Spleen (tissue), 11 donors: Measurements from ENCODE around the gene ADAP1. TPM values are rescaled to one million over a fixed set of nuclear protein-coding genes. Genes with fewer than 3 reads are reported as not detected.

Experiments used
- DNase-seq: peaks from one replicate; pipeline ENCODE4 v3.0.0-alpha.2; 2020
- H3K27ac ChIP-seq, 8 donors: fragments of 200-600 bp; sonication (generic) in 7 of 8; 1 replicate in 4 of 8; 2 replicates in 4 of 8; pipeline versions ENCODE4 v1.5.0 to v1.8.0; 2016 to 2021; ENCODE audit warnings: inconsistent platforms in 4 of 8, mild to moderate bottlenecking in 4 of 8, moderate library complexity in 1 of 8
- H3K27me3 ChIP-seq, 7 donors: fragments of 200-600 bp; sonication (generic) in 6 of 7; replicated peaks in 1 of 7; 1 replicate in 4 of 7; 2 replicates in 3 of 7; pipeline versions ENCODE4 v1.5.0 to v1.8.0; 2016 to 2021; ENCODE audit warnings: inconsistent platforms in 3 of 7, mild to moderate bottlenecking in 1 of 7
- H3K36me3 ChIP-seq, 6 donors: fragments of 200-600 bp; sonication (generic) in 5 of 6; 1 replicate in 4 of 6; 2 replicates in 2 of 6; pipeline versions ENCODE4 v1.5.0 to v1.8.0; 2016 to 2021; ENCODE audit warnings: inconsistent platforms in 2 of 6
- H3K4me1 ChIP-seq, 6 donors: fragments of 200-600 bp; sonication (generic) in 5 of 6; 1 replicate in 3 of 6; 2 replicates in 3 of 6; pipeline versions ENCODE4 v1.5.0 to v1.8.0; 2016 to 2021; ENCODE audit warnings: inconsistent platforms in 3 of 6
- H3K4me3 ChIP-seq, 8 donors: fragments of 200-600 bp; sonication (generic) in 7 of 8; 1 replicate in 4 of 8; 2 replicates in 4 of 8; pipeline versions ENCODE4 v1.5.0 to v1.8.0; 2016 to 2021; ENCODE audit warnings: inconsistent platforms in 4 of 8, mild to moderate bottlenecking in 4 of 8, moderate library complexity in 2 of 8
- H3K9me3 ChIP-seq, 8 donors: fragments of 200-600 bp; sonication (generic) in 7 of 8; 1 replicate in 4 of 8; 2 replicates in 4 of 8; pipeline versions ENCODE4 v1.5.0 to v1.8.0; 2016 to 2021; ENCODE audit warnings: inconsistent platforms in 4 of 8
- CTCF ChIP-seq, 11 experiments: fragments of 200-600 bp in 7 of 11; fragments of 450-650 bp in 4 of 11; sonication (generic) in 4 of 11; IDR thresholded peaks in 8 of 11; conservative IDR thresholded peaks in 3 of 11; 1 replicate in 7 of 11; 2 replicates in 4 of 11; pipeline versions ENCODE4 v1.4.0 to v1.8.0; 2016 to 2021; ENCODE audit warnings: antibody characterized with exemption in 11 of 11, inconsistent platforms in 4 of 11, mild to moderate bottlenecking in 1 of 11
- POLR2A ChIP-seq, 3 donors: fragments of 450-650 bp; IDR thresholded peaks; one replicate each; pipeline ENCODE4 v1.5.1; 2017; ENCODE audit warnings: antibody characterized with exemption in 3 of 3, mild to moderate bottlenecking in 1 of 3
- POLR2AphosphoS5 ChIP-seq, 3 donors: sonication (generic); formaldehyde crosslinking; IDR thresholded peaks; one replicate each; pipeline ENCODE4 v1.5.1; 2017; ENCODE audit warnings: antibody characterized with exemption in 3 of 3
- WGBS, 5 donors: extraction: QIAGEN DNeasy Blood & Tissue Kit in 3 of 5; methylation state at CpG; one replicate each; pipeline versions ENCODE4 v1.1.5 to v1.1.7; 2013 to 2018; 5-methylcytosine and 5-hydroxymethylcytosine counted together
- intact Hi-C: fragments of 100-400 bp; cut with DNase I; formaldehyde crosslinking; loops from one replicate; pipeline ENCODE4 v1.15.0; 2023; ENCODE audit warnings: low total_unique reads
- polyA plus RNA-seq, 3 donors: library from polyadenylated mRNA; stranded (reverse); fragments of 200-250 nt; gene quantifications; one replicate each; pipeline ENCODE4 v1.2.1, GENCODE V29; 2013
- total RNA-seq, 7 donors: library from RNA; depleted of rRNA in 3 of 7; stranded (reverse); fragments of >200 nt in 3 of 7; fragmentation: NEBNext Ultra II Directional in 4 of 7; extraction: Animal tissue kit (Norgen Biotek cat#: 25700) in 4 of 7; gene quantifications; one replicate each; pipeline versions ENCODE4 v1.1.0 to v1.2.1, GENCODE V29; 2016 to 2021
- donor health status: healthy with polysubstance abuse.
- donor health status: DM: no; HTN: no; CAD: no; lungs with moderate emphysema.
- donor health status: DM: no; HTN: no; CAD: no.
- donor health status: Bipolar disorder and iron deficiency.
- donor health status: healthy.
- donor health status: DM: no; HTN: no; CAD: no.
- donor health status: DM: yes; HTN: yes; CAD: no.

Gene ADAP1
- total and polyA plus RNA-seq, 10 donors: 8.7 to 38.6 (median 22.7) TPM

DNA sequence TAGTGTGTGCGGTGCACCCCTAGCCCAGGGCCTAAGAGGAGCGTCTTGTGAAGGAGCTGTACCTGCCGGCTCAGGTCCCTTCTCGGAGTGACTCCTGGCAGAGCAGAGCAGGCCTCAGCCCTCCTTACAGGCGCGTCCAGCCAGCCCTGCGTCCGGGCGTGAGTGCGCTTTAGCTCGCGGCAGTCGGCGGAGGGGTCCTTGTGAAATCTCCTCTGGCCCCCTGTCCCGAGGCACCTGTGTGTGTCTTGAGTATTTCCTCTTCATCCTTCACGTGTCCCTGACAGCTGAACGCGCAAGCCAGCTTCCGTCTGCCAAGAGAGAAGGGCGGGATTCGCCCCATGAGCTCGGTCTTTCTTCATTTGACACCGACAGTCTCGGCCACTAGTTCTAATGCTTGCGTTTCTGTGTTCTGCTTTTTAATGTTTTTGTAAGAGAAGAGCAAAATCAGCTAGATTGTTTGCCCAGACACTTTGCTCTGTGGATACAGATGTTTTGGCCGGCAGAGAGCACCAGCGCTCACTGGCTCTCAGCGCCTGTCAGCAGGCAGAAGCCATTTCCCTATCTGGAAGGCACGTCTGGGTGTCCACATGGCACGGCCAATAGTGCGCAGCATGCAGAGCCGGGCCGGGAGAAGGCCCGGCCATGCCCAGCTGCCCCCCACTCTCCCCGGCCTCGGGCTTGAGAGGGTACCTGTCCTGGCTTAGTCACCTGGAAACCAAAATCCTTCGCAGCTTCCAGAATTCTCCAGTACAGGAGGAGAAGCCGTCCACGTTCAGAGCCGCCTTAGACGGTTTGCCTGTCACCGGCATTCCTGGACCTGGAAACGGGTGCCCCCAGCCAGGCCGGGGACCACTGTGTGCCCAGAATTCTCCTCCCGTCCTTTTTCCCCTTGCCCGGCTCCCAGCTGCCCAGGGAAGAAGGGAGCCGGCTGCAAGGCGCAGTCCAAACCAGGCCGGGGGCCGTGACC, 71.1 kb downstream of the ADAP1 start:
- H3K4me3 ChIP-seq: no peak overlapping the region
- 79 to 85% (median 84%) methylated on average over 49 to 50 of the region's 50 CpGs for WGBS, 5 donors

DNA sequence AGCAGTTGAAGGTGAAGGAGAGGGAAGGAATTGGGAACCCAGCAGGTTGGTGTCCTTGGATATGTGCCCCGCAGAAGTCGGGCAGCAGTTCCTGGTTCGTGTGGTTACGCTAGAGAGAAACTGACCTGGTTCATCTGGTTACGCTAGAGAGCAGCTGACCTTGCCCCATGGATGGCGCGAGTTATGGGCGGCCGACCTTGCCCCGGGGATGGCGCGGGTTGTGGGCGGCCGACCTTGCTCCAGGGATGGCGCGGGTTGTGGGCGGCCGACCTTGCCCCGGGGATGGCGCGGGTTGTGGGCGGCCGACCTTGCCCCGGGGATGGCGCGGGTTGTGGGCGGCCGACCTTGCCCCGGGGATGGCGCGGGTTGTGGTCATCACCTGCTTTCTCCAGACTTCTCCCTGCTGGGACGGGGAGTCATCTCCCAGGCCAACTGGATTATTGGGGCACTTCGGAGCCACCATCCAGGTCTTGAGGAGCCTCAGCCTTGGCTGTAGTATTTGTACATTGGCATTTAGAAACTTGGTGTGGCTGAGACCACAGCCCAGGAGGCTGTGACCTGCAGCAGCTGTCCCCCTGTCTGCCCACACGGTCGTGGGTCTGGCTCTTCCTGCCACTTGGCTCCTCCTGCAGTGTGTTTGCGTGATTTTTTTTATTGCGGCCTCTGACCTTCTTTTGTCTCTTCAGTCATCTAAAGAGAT, 72.0 kb downstream of the ADAP1 start:
- Histone ChIP-seq H3K4me1 (peaks cover 27 to 88% (median 68%) of the 10 kb centered on the region in 6 donors), H3K36me3 (peaks cover 0 to 60% (median 15%) of the 10 kb centered on the region in 6 donors), H3K9me3 (no peaks in the 10 kb centered on the region), H3K27me3 (no peaks in the 10 kb centered on the region), H3K4me3 (no peak overlapping the region), H3K27ac (no peak overlapping the region)
- peak in 1 of 3 donors; percentile 12 for TF ChIP-seq POLR2AphosphoS5 (IDR thresholded peaks at IDR 0.05)
- no peak for TF ChIP-seq POLR2A (IDR thresholded peaks at IDR 0.05)
- WGBS, 5 donors: 88 to 92% (median 89%) methylated on average over 31 to 37 of the region's 37 CpGs
- intact Hi-C loops: no loop called here
- peak; percentile 68 for DNase-seq

More for the DNA sequence above, 71.1 kb downstream of the ADAP1 start:
- peak; percentile 68 for DNase-seq
- no peaks in the 10 kb centered on the region for H3K9me3 ChIP-seq
- H3K36me3 ChIP-seq: peaks cover 0 to 68% (median 23%) of the 10 kb centered on the region in 6 donors
- no peak for TF ChIP-seq POLR2A (IDR thresholded peaks at IDR 0.05)
- peak in 1 of 3 donors; percentile 11 for TF ChIP-seq POLR2AphosphoS5 (IDR thresholded peaks at IDR 0.05)
- TF ChIP-seq CTCF (IDR thresholded peaks at IDR 0.05 in 8 of 11, conservative IDR thresholded peaks at IDR 0.05 in 3 of 11): no peak
- no peaks in the 10 kb centered on the region for H3K27me3 ChIP-seq
- intact Hi-C loops: no loop called here
- peaks cover 21 to 86% (median 59%) of the 10 kb centered on the region in 6 donors for H3K4me1 ChIP-seq
- no peak overlapping the region for H3K27ac ChIP-seq

GRCh38 chr7:881441-882234, 72.8 kb downstream of the ADAP1 start:
- Histone ChIP-seq H3K27me3 (no peaks in the 10 kb centered on the region), H3K36me3 (peaks cover 0 to 51% (median 6%) of the 10 kb centered on the region in 6 donors), H3K4me1 (peaks cover 27 to 90% (median 68%) of the 10 kb centered on the region in 6 donors), H3K9me3 (no peaks in the 10 kb centered on the region), H3K27ac (no peak overlapping the region), H3K4me3 (no peak overlapping the region)
- TF ChIP-seq CTCF (IDR thresholded peaks at IDR 0.05 in 8 of 11, conservative IDR thresholded peaks at IDR 0.05 in 3 of 11) (no peak), POLR2A (IDR thresholded peaks at IDR 0.05) (no peak), POLR2AphosphoS5 (IDR thresholded peaks at IDR 0.05) (no peak)
- intact Hi-C loops: no loop called here
- DNase-seq: peak; percentile 14
- 93 to 97% (median 94%) methylated on average over 20 of the region's 20 CpGs for WGBS, 5 donors

DNA sequence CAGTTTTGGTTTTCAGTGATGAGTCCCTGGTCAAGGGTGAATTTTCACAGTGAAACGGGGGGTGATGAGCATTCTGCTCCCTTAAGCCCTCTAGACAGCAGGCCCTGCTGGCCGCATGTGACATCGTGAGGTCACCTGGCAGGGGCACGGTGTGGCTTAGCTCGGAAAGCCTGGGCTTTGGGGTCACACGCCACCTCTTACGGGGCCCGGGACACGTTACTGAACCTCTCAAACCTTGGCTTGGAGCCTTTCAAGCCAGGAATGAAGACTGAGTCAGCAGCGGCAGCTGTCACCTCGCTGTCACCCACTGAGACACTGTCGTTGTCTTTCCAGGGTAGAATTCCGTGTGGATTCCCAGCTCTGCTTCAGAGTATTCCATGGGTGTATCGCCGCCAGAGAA, 74.0 kb downstream of the ADAP1 start:
- no peaks in the 10 kb centered on the region for H3K9me3 ChIP-seq
- no peak overlapping the region for H3K4me3 ChIP-seq
- no peak overlapping the region for H3K27ac ChIP-seq
- DNase-seq: peak; percentile 69
- TF ChIP-seq POLR2AphosphoS5 (IDR thresholded peaks at IDR 0.05) (peak in 1 of 3 donors; percentile 21), POLR2A (IDR thresholded peaks at IDR 0.05) (no peak)
- H3K27me3 ChIP-seq: no peaks in the 10 kb centered on the region
- WGBS, 5 donors: 82 to 92% (median 88%) methylated on average over 11 to 15 of the region's 15 CpGs
- intact Hi-C loops: no loop called here
- H3K36me3 ChIP-seq: peaks cover 0 to 41% (median 0%) of the 10 kb centered on the region in 6 donors
- peaks cover 27 to 86% (median 70%) of the 10 kb centered on the region in 6 donors for H3K4me1 ChIP-seq
